ENCODE measurements around the gene SUCLG2. TPM values are rescaled to one million over a fixed set of nuclear protein-coding genes. Genes with fewer than 3 reads are reported as not detected.

SUCLG2 gene
- total RNA-seq, 1 donor from 2014 or later, result 63.6 TPM

DNA sequence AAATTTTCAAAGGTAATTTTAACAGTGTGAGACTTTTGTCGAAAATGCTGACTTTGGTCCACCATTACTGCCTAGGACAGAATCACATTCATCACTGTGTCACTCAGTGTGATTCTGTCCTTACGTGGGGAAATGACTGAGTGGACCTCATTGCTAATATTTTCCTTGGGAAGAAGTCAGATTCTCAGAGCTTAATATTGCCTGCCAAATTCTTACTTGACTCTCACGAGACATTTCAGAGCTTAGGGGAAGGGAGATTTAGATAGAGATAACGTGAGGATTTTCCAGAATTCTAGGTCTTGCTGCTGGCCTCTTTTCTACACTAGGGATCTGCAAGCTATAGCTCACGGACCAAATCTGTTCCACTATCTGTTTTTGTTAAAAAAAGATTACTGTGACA is 270.4 kb downstream of the SUCLG2 start:
- no peak overlapping the region for H3K27ac Mint-ChIP-seq
- H3K27me3 ChIP-seq, result no peaks in the 10 kb centered on the region
- no peaks in the 10 kb centered on the region for H3K4me1 ChIP-seq
- H3K36me3 ChIP-seq, result no peaks in the 10 kb centered on the region
- H3K4me3 ChIP-seq, result no peak overlapping the region
- no peak overlapping the region for H3K9ac ChIP-seq
- H3F3A ChIP-seq (ENCODE audit: low read depth), result no peaks in the 10 kb centered on the region
- TF ChIP-seq EZH2 (IDR thresholded peaks at IDR 0.05) (no peak), EZH2phosphoT487 (IDR thresholded peaks at IDR 0.05) (no peak)
- TF ChIP-seq, protein P1, sequence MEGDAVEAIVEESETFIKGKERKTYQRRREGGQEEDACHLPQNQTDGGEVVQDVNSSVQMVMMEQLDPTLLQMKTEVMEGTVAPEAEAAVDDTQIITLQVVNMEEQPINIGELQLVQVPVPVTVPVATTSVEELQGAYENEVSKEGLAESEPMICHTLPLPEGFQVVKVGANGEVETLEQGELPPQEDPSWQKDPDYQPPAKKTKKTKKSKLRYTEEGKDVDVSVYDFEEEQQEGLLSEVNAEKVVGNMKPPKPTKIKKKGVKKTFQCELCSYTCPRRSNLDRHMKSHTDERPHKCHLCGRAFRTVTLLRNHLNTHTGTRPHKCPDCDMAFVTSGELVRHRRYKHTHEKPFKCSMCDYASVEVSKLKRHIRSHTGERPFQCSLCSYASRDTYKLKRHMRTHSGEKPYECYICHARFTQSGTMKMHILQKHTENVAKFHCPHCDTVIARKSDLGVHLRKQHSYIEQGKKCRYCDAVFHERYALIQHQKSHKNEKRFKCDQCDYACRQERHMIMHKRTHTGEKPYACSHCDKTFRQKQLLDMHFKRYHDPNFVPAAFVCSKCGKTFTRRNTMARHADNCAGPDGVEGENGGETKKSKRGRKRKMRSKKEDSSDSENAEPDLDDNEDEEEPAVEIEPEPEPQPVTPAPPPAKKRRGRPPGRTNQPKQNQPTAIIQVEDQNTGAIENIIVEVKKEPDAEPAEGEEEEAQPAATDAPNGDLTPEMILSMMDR (IDR thresholded peaks at IDR 0.05), result no peak
- H3K27me3 Mint-ChIP-seq (ENCODE audit: insufficient read depth, low read depth), result no peaks in the 10 kb centered on the region
- peaks cover 12% of the 10 kb centered on the region for H3K4me1 Mint-ChIP-seq
- H3K36me3 Mint-ChIP-seq, result peaks cover 2% of the 10 kb centered on the region
- no peak overlapping the region for H3K4me2 ChIP-seq
- H3K9me3 ChIP-seq (ENCODE audit: low read depth), result no peaks in the 10 kb centered on the region
- no peaks in the 10 kb centered on the region for H4K20me1 ChIP-seq (ENCODE audit: low read depth)
- H2AFZ ChIP-seq (replicated peaks), result no peak overlapping the region
- no peak for DNase-seq (ENCODE audit: low spot score)
- H3K79me2 ChIP-seq (ENCODE audit: low read depth), result no peaks in the 10 kb centered on the region
- H3K4me3 Mint-ChIP-seq, result no peak overlapping the region
- no peaks in the 10 kb centered on the region for H3K9me3 Mint-ChIP-seq
- no peak overlapping the region for H3K27ac ChIP-seq

DNA sequence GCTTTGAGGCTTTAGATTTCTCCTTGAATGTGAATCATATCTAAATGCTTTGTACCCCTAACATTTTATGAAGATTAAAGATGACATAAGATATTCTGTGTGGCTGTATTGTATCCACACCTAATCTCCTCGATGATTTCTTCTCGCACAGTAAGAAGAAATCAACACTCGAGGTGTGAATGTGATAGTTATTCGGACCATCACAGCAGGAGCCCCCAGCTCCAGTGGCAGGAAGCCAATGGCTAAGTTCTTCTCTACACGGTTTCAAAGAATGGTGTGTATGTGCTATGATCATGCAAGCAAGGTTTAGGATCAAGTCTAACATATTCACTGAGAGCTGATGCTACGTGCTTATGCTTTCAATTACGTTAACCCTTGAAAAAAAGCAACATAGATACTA is 271.0 kb downstream of the SUCLG2 start:
- H3K4me1 Mint-ChIP-seq, result peaks cover 12% of the 10 kb centered on the region
- no peaks in the 10 kb centered on the region for H3K27me3 Mint-ChIP-seq (ENCODE audit: insufficient read depth, low read depth)
- no peak overlapping the region for H3K27ac ChIP-seq
- no peak overlapping the region for H3K27ac Mint-ChIP-seq
- H3F3A ChIP-seq (ENCODE audit: low read depth), result no peaks in the 10 kb centered on the region
- H3K36me3 ChIP-seq, result no peaks in the 10 kb centered on the region
- TF ChIP-seq EZH2phosphoT487 (IDR thresholded peaks at IDR 0.05), result no peak
- TF ChIP-seq EZH2 (IDR thresholded peaks at IDR 0.05), result no peak
- TF ChIP-seq, protein P1 (IDR thresholded peaks at IDR 0.05), result no peak
- H4K20me1 ChIP-seq (ENCODE audit: low read depth), result no peaks in the 10 kb centered on the region
- H3K4me3 ChIP-seq, result no peak overlapping the region
- no peaks in the 10 kb centered on the region for H3K9me3 Mint-ChIP-seq
- no peaks in the 10 kb centered on the region for H3K79me2 ChIP-seq (ENCODE audit: low read depth)
- H3K4me1 ChIP-seq, result no peaks in the 10 kb centered on the region
- H3K9ac ChIP-seq, result no peak overlapping the region
- H3K4me2 ChIP-seq, result no peak overlapping the region
- H2AFZ ChIP-seq (replicated peaks), result no peak overlapping the region
- H3K27me3 ChIP-seq, result no peaks in the 10 kb centered on the region
- H3K9me3 ChIP-seq (ENCODE audit: low read depth), result no peaks in the 10 kb centered on the region
- peaks cover 2% of the 10 kb centered on the region for H3K36me3 Mint-ChIP-seq
- no peak overlapping the region for H3K4me3 Mint-ChIP-seq
- DNase-seq (ENCODE audit: low spot score), result no peak

DNA sequence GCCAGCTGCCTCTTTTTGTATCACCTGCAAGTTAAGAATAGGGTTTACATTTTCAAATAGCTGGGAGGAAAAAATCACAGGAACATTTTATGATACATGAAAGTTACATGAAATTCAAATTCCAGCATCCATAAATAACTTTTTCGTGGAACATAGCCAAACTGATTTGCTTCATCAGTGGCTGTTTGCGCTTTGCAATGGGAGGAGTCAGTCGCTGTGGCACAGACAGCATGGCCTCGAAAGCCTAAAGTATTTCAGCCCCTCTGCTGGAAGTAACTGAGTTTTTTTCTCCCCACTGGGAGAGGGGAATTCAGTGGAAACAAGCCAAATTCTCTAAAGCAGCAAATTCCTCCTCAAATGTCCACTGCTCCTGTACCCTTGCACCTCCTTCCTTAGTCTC is 271.9 kb downstream of the SUCLG2 start:
- Histone ChIP-seq H3K79me2 (ENCODE audit: low read depth) (no peaks in the 10 kb centered on the region), H3K27ac (no peak overlapping the region), H2AFZ (replicated peaks) (no peak overlapping the region), H3K4me1 (no peaks in the 10 kb centered on the region), H3K4me2 (no peak overlapping the region), H3K4me3 (no peak overlapping the region), H3F3A (ENCODE audit: low read depth) (no peaks in the 10 kb centered on the region), H3K36me3 (no peaks in the 10 kb centered on the region), H3K27me3 (no peaks in the 10 kb centered on the region), H4K20me1 (ENCODE audit: low read depth) (no peaks in the 10 kb centered on the region), H3K9ac (no peak overlapping the region), H3K9me3 (ENCODE audit: low read depth) (no peaks in the 10 kb centered on the region)
- Mint-ChIP-seq H3K4me3 (no peak overlapping the region), H3K9me3 (no peaks in the 10 kb centered on the region), H3K36me3 (peaks cover 2% of the 10 kb centered on the region), H3K4me1 (peaks cover 12% of the 10 kb centered on the region), H3K27me3 (ENCODE audit: insufficient read depth, low read depth) (no peaks in the 10 kb centered on the region), H3K27ac (no peak overlapping the region)
- TF ChIP-seq EZH2 (IDR thresholded peaks at IDR 0.05) (no peak), EZH2phosphoT487 (IDR thresholded peaks at IDR 0.05) (no peak)
- TF ChIP-seq, protein P1 (IDR thresholded peaks at IDR 0.05), result no peak
- no peak for DNase-seq (ENCODE audit: low spot score)
